Endothelial cell of hepatic sinusoid (primary cell): ENCODE data around the gene MICALL1.

Experiments used
- in situ Hi-C: cut with HindIII; loops from 2 replicates; pipeline ENCODE4 v1.10.0; 2017; ENCODE audit warnings: low sequenced_read_pairs

Gene MICALL1

GRCh38 chr22:37905534-37906363, at the start of gene MICALL1:
MICALL1 (plus strand) TSS chr22:37906297; CDS start chr22:37906423, 126 bp downstream.
- in situ Hi-C loops, result no loop called here

- in situ Hi-C loops, result loop anchor here (5.0 kb wide), 1 partner anchor 44 kb away; no protein-coding TSS in a partner anchor
These were observed 45.2 kb upstream of the MICALL1 start for GRCh38 chr22:37860796-37861421.

- in situ Hi-C loops, result loop anchor here (5.0 kb wide), 1 partner anchor 45 kb away; no protein-coding TSS in a partner anchor
These were observed 43.3 kb upstream of the MICALL1 start for GRCh38 chr22:37862570-37863325.

- in situ Hi-C loops, result no loop called here
These were observed 40.6 kb upstream of the MICALL1 start for GRCh38 chr22:37865510-37865909.

GRCh38 chr22:37870273-37870672, 35.8 kb upstream of the MICALL1 start:
- in situ Hi-C loops, result no loop called here

GRCh38 chr22:37880668-37881440, 25.2 kb upstream of the MICALL1 start:
- in situ Hi-C loops, result no loop called here

- in situ Hi-C loops, result no loop called here
These were observed 21.7 kb upstream of the MICALL1 start for GRCh38 chr22:37884420-37884819.

- in situ Hi-C loops, result loop anchor here (5.0 kb wide), 1 partner anchor 80 kb away; no protein-coding TSS in a partner anchor
These were observed 18.3 kb upstream of the MICALL1 start for GRCh38 chr22:37887584-37888378.

GRCh38 chr22:37891926-37892325, 14.2 kb upstream of the MICALL1 start:
- in situ Hi-C loops, result no loop called here

GRCh38 chr22:37892566-37893335, 13.3 kb upstream of the MICALL1 start:
- in situ Hi-C loops, result no loop called here

GRCh38 chr22:37893583-37893983, 12.5 kb upstream of the MICALL1 start:
- in situ Hi-C loops, result no loop called here

GRCh38 chr22:37894939-37895670, 11.0 kb upstream of the MICALL1 start:
- in situ Hi-C loops, result no loop called here

GRCh38 chr22:37896181-37896592, 9.9 kb upstream of the MICALL1 start:
- in situ Hi-C loops, result no loop called here

- in situ Hi-C loops, result no loop called here
These were observed 9.2 kb upstream of the MICALL1 start for GRCh38 chr22:37896939-37897338.

- in situ Hi-C loops, result no loop called here
These were observed 8.3 kb upstream of the MICALL1 start for GRCh38 chr22:37897807-37898206.

- in situ Hi-C loops, result no loop called here
These were observed 7.5 kb upstream of the MICALL1 start for GRCh38 chr22:37898441-37899181.
